DND-41 (cell line): ENCODE data around the gene KCNN1.

Source experiments
- ATAC-seq: fragments of 200-7000 bp; cut with Tn5 transposase; 3 replicates; pipeline ENCODE4 v1.9.1; 2021; ENCODE audit warnings: low read depth; ENCODE audit not compliant: insufficient read depth
- DNase-seq: peaks from one replicate; pipeline ENCODE4 v3.0.0-alpha.2; 2020
- H2AFZ ChIP-seq: 2 replicates; pipeline ENCODE4 v1.6.0; 2012; ENCODE audit warnings: low read depth, low read length
- H3K27ac ChIP-seq: 2 replicates; pipeline ENCODE4 v1.5.1; 2012; ENCODE audit warnings: low read length, inconsistent platforms
- H3K27me3 ChIP-seq: fragments of 200-600 bp; sonication (generic); 2 replicates; pipeline ENCODE4 v1.6.0; 2012; ENCODE audit warnings: low read length, mild to moderate bottlenecking, inconsistent platforms; ENCODE audit not compliant: insufficient read depth, poor library complexity
- H3K36me3 ChIP-seq: 2 replicates; pipeline ENCODE4 v1.5.1; 2012; ENCODE audit warnings: low read length, inconsistent platforms; ENCODE audit not compliant: insufficient read depth
- H3K4me1 ChIP-seq: 2 replicates; pipeline ENCODE4 v1.5.1; 2012; ENCODE audit warnings: mild to moderate bottlenecking, low read length; ENCODE audit not compliant: insufficient read depth
- H3K4me2 ChIP-seq: 2 replicates; pipeline ENCODE4 v1.6.0; 2012; ENCODE audit warnings: mild to moderate bottlenecking, moderate library complexity, low read length, inconsistent platforms; ENCODE audit not compliant: insufficient read depth
- H3K4me3 ChIP-seq, 2 experiments: fragments of 200-600 bp in 1 of 2; shearing (Covaris generic) in 1 of 2; 2 replicates each; pipeline ENCODE4 v1.5.1; 2012 to 2016; ENCODE audit warnings: inconsistent platforms in 2 of 2, low read length in 2 of 2, mild to moderate bottlenecking in 2 of 2, low read depth in 1 of 2, moderate library complexity in 1 of 2
- H3K79me2 ChIP-seq: 2 replicates; pipeline ENCODE4 v1.6.0; 2012; ENCODE audit warnings: low read length, inconsistent platforms; ENCODE audit not compliant: insufficient read depth
- H3K9ac ChIP-seq: 2 replicates; pipeline ENCODE4 v1.6.0; 2012; ENCODE audit warnings: low read depth, mild to moderate bottlenecking, inconsistent platforms, low read length, moderate library complexity
- H3K9me3 ChIP-seq: 2 replicates; pipeline ENCODE4 v1.5.1; 2012; ENCODE audit warnings: low read length, moderate library complexity, mild to moderate bottlenecking, inconsistent platforms; ENCODE audit not compliant: insufficient read depth, severe bottlenecking
- H4K20me1 ChIP-seq: 2 replicates; pipeline ENCODE4 v1.6.0; 2012; ENCODE audit warnings: low read length; ENCODE audit not compliant: insufficient read depth
- EZH2 ChIP-seq: IDR thresholded peaks from 3 replicates; pipeline ENCODE4 v1.6.1; 2012; ENCODE audit warnings: borderline replicate concordance, low read depth, mild to moderate bottlenecking, moderate library complexity, low read length, inconsistent platforms; ENCODE audit not compliant: severe bottlenecking
- TF ChIP-seq, protein P1 (sequence below): IDR thresholded peaks from 2 replicates; pipeline ENCODE4 v1.5.1; 2012; ENCODE audit warnings: borderline replicate concordance, low read length, moderate library complexity, mild to moderate bottlenecking; ENCODE audit not compliant: poor library complexity, severe bottlenecking; ENCODE audit errors: extremely low read depth

Gene KCNN1

DNA sequence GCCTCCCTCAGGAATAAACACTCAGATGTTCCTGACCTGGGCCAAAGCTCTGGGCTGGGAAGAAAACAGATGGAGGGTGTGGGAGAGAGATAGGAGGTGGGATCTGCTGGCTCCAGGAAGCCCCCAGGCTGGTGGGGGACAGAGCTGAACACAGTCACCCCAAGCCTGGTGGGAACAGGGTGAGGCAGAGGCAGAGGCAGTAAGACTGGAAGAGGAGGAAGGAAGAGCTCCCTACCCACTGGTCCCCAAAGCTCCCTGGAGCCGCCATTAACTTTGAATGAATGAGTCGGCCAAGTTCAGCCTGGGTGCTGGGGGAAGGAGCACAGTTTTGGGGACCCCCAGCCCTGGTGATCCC lies 801 bp upstream of the KCNN1 start:
- Histone ChIP-seq H3K4me2 (no peak overlapping the region), H3K27me3 (peaks cover 4% of the 10 kb centered on the region), H3K9me3 (no peaks in the 10 kb centered on the region), H4K20me1 (no peaks in the 10 kb centered on the region; the same call in 1 of the 2 replicates), H3K27ac (no peak overlapping the region), H3K9ac (no peak overlapping the region), H3K36me3 (no peaks in the 10 kb centered on the region), H3K79me2 (no peaks in the 10 kb centered on the region), H3K4me1 (no peaks in the 10 kb centered on the region), H2AFZ (no peak overlapping the region), H3K4me3 (no peak overlapping the region)
- ATAC-seq (no peak), DNase-seq (no peak)
- TF ChIP-seq, protein P1, sequence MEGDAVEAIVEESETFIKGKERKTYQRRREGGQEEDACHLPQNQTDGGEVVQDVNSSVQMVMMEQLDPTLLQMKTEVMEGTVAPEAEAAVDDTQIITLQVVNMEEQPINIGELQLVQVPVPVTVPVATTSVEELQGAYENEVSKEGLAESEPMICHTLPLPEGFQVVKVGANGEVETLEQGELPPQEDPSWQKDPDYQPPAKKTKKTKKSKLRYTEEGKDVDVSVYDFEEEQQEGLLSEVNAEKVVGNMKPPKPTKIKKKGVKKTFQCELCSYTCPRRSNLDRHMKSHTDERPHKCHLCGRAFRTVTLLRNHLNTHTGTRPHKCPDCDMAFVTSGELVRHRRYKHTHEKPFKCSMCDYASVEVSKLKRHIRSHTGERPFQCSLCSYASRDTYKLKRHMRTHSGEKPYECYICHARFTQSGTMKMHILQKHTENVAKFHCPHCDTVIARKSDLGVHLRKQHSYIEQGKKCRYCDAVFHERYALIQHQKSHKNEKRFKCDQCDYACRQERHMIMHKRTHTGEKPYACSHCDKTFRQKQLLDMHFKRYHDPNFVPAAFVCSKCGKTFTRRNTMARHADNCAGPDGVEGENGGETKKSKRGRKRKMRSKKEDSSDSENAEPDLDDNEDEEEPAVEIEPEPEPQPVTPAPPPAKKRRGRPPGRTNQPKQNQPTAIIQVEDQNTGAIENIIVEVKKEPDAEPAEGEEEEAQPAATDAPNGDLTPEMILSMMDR, result no peak
- no peak for TF ChIP-seq EZH2

DNA sequence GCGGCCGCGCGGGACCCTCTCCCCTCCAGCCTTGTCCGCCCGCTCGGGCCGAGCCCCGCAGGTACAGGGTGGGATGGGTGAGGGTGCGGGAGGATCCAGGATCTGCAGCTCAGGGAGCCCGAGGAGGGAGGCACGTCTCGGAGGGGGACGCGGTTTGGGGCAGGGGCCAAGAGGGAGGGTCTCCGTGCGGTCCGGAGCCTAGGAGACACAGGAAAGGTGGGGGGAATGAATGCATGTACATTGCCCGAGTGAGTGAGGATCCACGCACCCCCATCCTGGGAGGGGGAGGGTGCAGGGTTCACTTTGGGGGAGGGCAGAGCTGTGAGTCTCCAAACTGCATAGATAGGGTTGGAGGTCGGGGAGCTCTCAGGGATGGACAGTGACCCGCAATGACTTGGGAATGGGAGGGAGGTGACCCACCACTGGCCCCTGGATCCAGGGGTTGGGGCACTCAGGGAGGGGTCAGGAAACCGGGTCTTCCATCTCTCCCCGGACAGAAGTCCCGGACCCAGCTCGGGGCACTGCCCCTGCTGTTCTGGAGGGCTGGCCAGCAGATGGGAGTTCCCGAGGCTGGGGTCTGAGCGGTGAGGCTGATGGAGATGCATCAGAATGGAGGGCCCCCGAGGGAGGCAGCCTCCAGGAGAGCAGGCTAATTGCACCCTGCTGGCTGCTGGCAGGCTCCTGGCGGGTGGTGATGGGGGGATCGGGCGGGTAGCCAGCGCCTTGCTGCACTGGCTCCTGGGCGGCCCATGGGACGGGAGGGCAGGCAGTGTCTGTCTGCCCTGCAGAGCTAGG lies 547 bp downstream of the KCNN1 start:
- Histone ChIP-seq H4K20me1 (no peaks in the 10 kb centered on the region; the same call in 1 of the 2 replicates), H3K27ac (no peak overlapping the region), H3K79me2 (no peaks in the 10 kb centered on the region), H3K4me3 (no peak overlapping the region), H2AFZ (no peak overlapping the region), H3K4me2 (no peak overlapping the region), H3K4me1 (no peaks in the 10 kb centered on the region), H3K9me3 (no peaks in the 10 kb centered on the region), H3K27me3 (peaks cover 4% of the 10 kb centered on the region), H3K36me3 (no peaks in the 10 kb centered on the region), H3K9ac (no peak overlapping the region)
- DNase-seq (no peak), ATAC-seq (no peak)
- no peak for TF ChIP-seq EZH2
- TF ChIP-seq, protein P1, result no peak

DNA sequence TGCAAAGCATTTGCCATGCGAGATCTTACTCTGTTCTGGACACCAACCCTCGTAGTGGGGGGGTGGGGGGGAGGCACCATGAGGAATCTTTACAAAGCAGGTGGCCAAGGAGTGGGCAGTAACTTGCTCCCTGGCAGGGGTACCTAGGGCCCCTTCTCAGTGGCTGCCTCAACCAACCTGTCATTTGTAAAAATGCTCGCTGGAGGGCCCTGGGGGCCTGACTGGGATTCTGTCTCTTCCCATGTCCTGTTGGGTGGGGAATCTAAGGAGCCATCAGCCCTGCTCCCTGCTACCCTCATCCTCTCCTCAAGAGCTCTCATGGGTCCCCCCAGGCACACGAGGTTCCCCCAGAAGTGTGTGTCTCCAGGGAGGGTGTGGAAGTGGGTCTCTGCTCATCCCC lies 1.5 kb downstream of the KCNN1 start:
- Histone ChIP-seq H3K4me3 (no peak overlapping the region), H3K4me1 (no peaks in the 10 kb centered on the region), H3K36me3 (no peaks in the 10 kb centered on the region), H3K4me2 (no peak overlapping the region), H4K20me1 (no peaks in the 10 kb centered on the region; the same call in 1 of the 2 replicates), H2AFZ (no peak overlapping the region), H3K9ac (no peak overlapping the region), H3K79me2 (no peaks in the 10 kb centered on the region), H3K9me3 (no peaks in the 10 kb centered on the region), H3K27ac (no peak overlapping the region), H3K27me3 (peaks cover 4% of the 10 kb centered on the region)
- ATAC-seq, result no peak
- no peak for DNase-seq
- no peak for TF ChIP-seq EZH2
- TF ChIP-seq, protein P1, result no peak
